ENCODE results near the gene IGSF10. TPM values are rescaled to one million over a fixed set of nuclear protein-coding genes. Genes with fewer than 3 reads are reported as not detected.

Gene IGSF10
- total and polyA plus RNA-seq, 2 of the 8 experiments (the other 6 are each of a cell fraction or from before 2014, with no cell fraction given) = 0.59 to 0.95 TPM

- DNase-seq (ENCODE audit: low read depth in 1 of 2, low spot score in 2 of 2) = no peak
Observed at GRCh38 chr3:151491525-151491924, 30.7 kb upstream of the IGSF10 start.

More at GRCh38 chr3:151491525-151491924, 30.7 kb upstream of the IGSF10 start:
- H2BK5ac ChIP-seq (ENCODE audit: low read depth, low read length) = no peak overlapping the region
- no peaks in the 10 kb centered on the region for H3K27me3 ChIP-seq (replicated peaks in 1 of 4; ENCODE audit: control insufficient read depth in 3 of 4, extremely low read depth in 1 of 4, insufficient read depth in 3 of 4, low read length in 3 of 4)
- ChIA-PET CTCF (ENCODE audit: partially characterized antibody) (no interaction called here), POLR2A (ENCODE audit: partially characterized antibody) (no interaction called here)
- no peak overlapping the region for H3K4me3 ChIP-seq (ENCODE audit: extremely low read depth in 1 of 4, insufficient read depth in 2 of 4, low read depth in 3 of 4, low read length in 4 of 4)
- FAIRE-seq = no peak
- H3K4me1 ChIP-seq (replicated peaks in 1 of 4; ENCODE audit: control insufficient read depth in 3 of 4, insufficient read depth in 4 of 4, low read length in 3 of 4) = no peaks in the 10 kb centered on the region
- no peak overlapping the region for H2BK15ac ChIP-seq (ENCODE audit: low read length)
- no peak overlapping the region for H2BK12ac ChIP-seq (ENCODE audit: low read depth, low read length)
- no peak overlapping the region for H3K14ac ChIP-seq (ENCODE audit: insufficient read length)
- H3K56ac ChIP-seq (replicated peaks; ENCODE audit: insufficient read length, low read depth, low read length) = no peak overlapping the region
- H3K4ac ChIP-seq (replicated peaks; ENCODE audit: insufficient read length, low read depth, low read length) = no peak overlapping the region
- TF ChIP-seq SUZ12 (IDR thresholded peaks at IDR 0.05; ENCODE audit: low read length) (no peak), GTF2F1 (IDR thresholded peaks at IDR 0.05; ENCODE audit: borderline replicate concordance, low read depth, low read length) (no peak), CEBPB (IDR thresholded peaks at IDR 0.05; ENCODE audit: low read depth, low read length) (no peak), HDAC2 (IDR thresholded peaks at IDR 0.05; ENCODE audit: borderline replicate concordance in 1 of 2, low read depth in 2 of 2, low read length in 2 of 2) (no peak), SP4 (IDR thresholded peaks at IDR 0.05; ENCODE audit: low read length) (no peak), ATF3 (IDR thresholded peaks at IDR 0.05; ENCODE audit: insufficient read depth, low read depth, low read length) (no peak), TEAD4 (IDR thresholded peaks at IDR 0.05; ENCODE audit: low read depth, low read length) (no peak), POU5F1 (IDR thresholded peaks at IDR 0.05; ENCODE audit: low read depth, low read length) (no peak), SIN3A (conservative IDR thresholded peaks at IDR 0.05 in 1 of 2, IDR thresholded peaks at IDR 0.05 in 1 of 2; ENCODE audit: low read depth in 1 of 2, low read length in 2 of 2) (no peak), RAD21 (IDR thresholded peaks at IDR 0.05 in 1 of 2, conservative IDR thresholded peaks at IDR 0.05 in 1 of 2; ENCODE audit: low read depth in 2 of 2, low read length in 2 of 2) (no peak), EP300 (IDR thresholded peaks at IDR 0.05; ENCODE audit: borderline replicate concordance in 1 of 2, low read depth in 2 of 2, low read length in 2 of 2) (no peak), BRCA1 (IDR thresholded peaks at IDR 0.05; ENCODE audit: low read depth, low read length) (no peak), MAFK (IDR thresholded peaks at IDR 0.05; ENCODE audit: low read depth, low read length) (no peak)
- no peaks in the 10 kb centered on the region for H3K9me3 ChIP-seq (ENCODE audit: insufficient read depth in 2 of 2, low read depth in 1 of 2, low read length in 1 of 2)
- H2AK5ac ChIP-seq (ENCODE audit: low read depth, low read length) = no peak overlapping the region
- H2BK120ac ChIP-seq (replicated peaks; ENCODE audit: low read depth, low read length) = no peak overlapping the region
- H3K9ac ChIP-seq (replicated peaks in 1 of 4; ENCODE audit: extremely low read depth in 1 of 4, low read depth in 3 of 4, low read length in 3 of 4) = no peak overlapping the region
- H3K27ac ChIP-seq (ENCODE audit: low read depth, low read length) = no peak overlapping the region
- no peak overlapping the region for H4K91ac ChIP-seq (replicated peaks; ENCODE audit: insufficient read length, low read length)
- H3K23me2 ChIP-seq (ENCODE audit: low read depth, low read length) = no peaks in the 10 kb centered on the region
- H2BK20ac ChIP-seq (ENCODE audit: low read length) = no peak overlapping the region
- no peaks in the 10 kb centered on the region for H3K79me2 ChIP-seq (ENCODE audit: control insufficient read depth in 1 of 2, insufficient read depth in 2 of 2, low read length in 2 of 2)
- no peak overlapping the region for H3K4me2 ChIP-seq (ENCODE audit: insufficient read depth in 1 of 2, low read depth in 2 of 2, low read length in 2 of 2)
- H3K79me1 ChIP-seq (ENCODE audit: low read depth, low read length) = no peaks in the 10 kb centered on the region
- H2AFZ ChIP-seq (ENCODE audit: low read length) = no peak overlapping the region
- 83% methylated on average over 2 of the region's 2 CpGs; no CpG with 5 or more reads in 1 of the 2 experiments for WGBS, 2 experiments (ENCODE audit: extremely low coverage in 1 of 2, insufficient coverage in 1 of 2, insufficient read length in 1 of 2, insufficient replicate concordance in 2 of 2, low coverage in 1 of 2, low lambda C conversion rate in 2 of 2, missing lambda C conversion rate in 1 of 2)
- H3K23ac ChIP-seq (ENCODE audit: insufficient read length) = no peak overlapping the region
- no peaks in the 10 kb centered on the region for H4K20me1 ChIP-seq (replicated peaks in 1 of 2; ENCODE audit: control insufficient read depth in 1 of 2, insufficient read depth in 2 of 2, low read length in 2 of 2)
- H3K36me3 ChIP-seq (ENCODE audit: control insufficient read depth in 2 of 4, insufficient read depth in 4 of 4, low read length in 3 of 4) = no peaks in the 10 kb centered on the region
- H3K18ac ChIP-seq (ENCODE audit: extremely low read depth, low read length) = no peak overlapping the region
- H4K8ac ChIP-seq (ENCODE audit: extremely low read depth, insufficient read depth, low read length) = no peak overlapping the region
- no peak overlapping the region for H4K5ac ChIP-seq (ENCODE audit: insufficient read length, low read depth, low read length)
